ENCODE measurements around the gene CHSY1. TPM values are rescaled to one million over a fixed set of nuclear protein-coding genes. Genes with fewer than 3 reads are reported as not detected.

CHSY1 gene
- total and polyA plus RNA-seq, 2 of the 13 experiments (the other 11 are each of a cell fraction or from before 2014, with no cell fraction given), result 13.3 to 13.7 TPM

- TF ChIP-seq ZFP91 (CRISPR knock-in tag; IDR thresholded peaks at IDR 0.05; ENCODE audit: borderline replicate concordance) (no peak), ZBTB40 (IDR thresholded peaks at IDR 0.05) (no peak), ZBTB40 (CRISPR knock-in tag; IDR thresholded peaks at IDR 0.05) (no peak), THAP9 (CRISPR knock-in tag; IDR thresholded peaks at IDR 0.05; ENCODE audit: borderline replicate concordance) (no peak)
Observed at GRCh38 chr15:101204739-101205535, 46.9 kb downstream of the CHSY1 start (continued).

Measured in HepG2 (cell line).